Uterus (tissue), 4 donors: Measurements from ENCODE around the gene LTB4R2. TPM values are rescaled to one million over a fixed set of nuclear protein-coding genes. Genes with fewer than 3 reads are reported as not detected.

ENCODE experiments used
- DNase-seq, 2 donors: peaks; one replicate each; pipeline ENCODE4 v3.0.0-alpha.2; 2019 to 2020
- H3K27ac ChIP-seq, 2 donors: fragments of 200-600 bp; sonication (generic); 1 replicate in 1 of 2; 2 replicates in 1 of 2; pipeline ENCODE4 v1.5.1; 2016 to 2018
- H3K27me3 ChIP-seq, 2 donors: fragments of 200-600 bp; sonication (generic); one replicate each; pipeline ENCODE4 v1.5.1; 2018 to 2019; ENCODE audit warnings: control low read depth in 1 of 2
- H3K36me3 ChIP-seq, 2 donors: fragments of 200-600 bp; sonication (generic); one replicate each; pipeline ENCODE4 v1.5.1; 2019; ENCODE audit warnings: control low read depth in 1 of 2
- H3K4me1 ChIP-seq, 2 donors: fragments of 200-600 bp; sonication (generic); one replicate each; pipeline ENCODE4 v1.5.1; 2018 to 2019; ENCODE audit warnings: control low read depth in 1 of 2
- H3K4me3 ChIP-seq, 2 donors: fragments of 200-600 bp; sonication (generic); 1 replicate in 1 of 2; 2 replicates in 1 of 2; pipeline ENCODE4 v1.5.1; 2018 to 2019; ENCODE audit warnings: mild to moderate bottlenecking in 1 of 2
- H3K9me3 ChIP-seq, 2 donors: fragments of 200-600 bp; sonication (generic); one replicate each; pipeline ENCODE4 v1.5.1; 2019; ENCODE audit warnings: control low read depth in 1 of 2
- CTCF ChIP-seq, 4 experiments: fragments of 200-600 bp in 2 of 4; fragments of 450-650 bp in 2 of 4; sonication (generic) in 2 of 4; IDR thresholded peaks; one replicate each; pipeline ENCODE4 v1.5.1; 2016 to 2019; ENCODE audit warnings: antibody characterized with exemption in 4 of 4, mild to moderate bottlenecking in 2 of 4, moderate library complexity in 1 of 4
- POLR2A ChIP-seq, 2 donors: fragments of 450-650 bp; IDR thresholded peaks; one replicate each; pipeline ENCODE4 v1.6.1; 2016; ENCODE audit warnings: antibody characterized with exemption in 2 of 2, mild to moderate bottlenecking in 1 of 2, moderate library complexity in 1 of 2
- intact Hi-C: fragments of 100-400 bp; cut with DNase I; formaldehyde crosslinking; loops from one replicate; pipeline ENCODE4 v1.15.1; 2023; ENCODE audit warnings: low total_unique reads
- total RNA-seq, 4 donors: library from RNA; depleted of rRNA in 3 of 4; stranded (reverse); fragments of >200 nt in 3 of 4; gene quantifications; one replicate each; pipeline versions ENCODE4 v1.1.0 to v1.2.4, GENCODE V29; 2014 to 2023
- donor health status: DM: yes; HTN: yes; CAD: no.

LTB4R2 gene
- total RNA-seq, 4 donors from 2014 or later: 1.0 to 7.1 (median 5.6) TPM; not detected in 1

- TF ChIP-seq POLR2A (IDR thresholded peaks at IDR 0.05): no peak
- TF ChIP-seq CTCF (IDR thresholded peaks at IDR 0.05): no peak
- intact Hi-C loops: no loop called here
- Histone ChIP-seq H3K27ac (no peak overlapping the region), H3K9me3 (no peaks in the 10 kb centered on the region), H3K4me3 (no peak overlapping the region), H3K36me3 (no peaks in the 10 kb centered on the region), H3K4me1 (no peaks in the 10 kb centered on the region), H3K27me3 (no peaks in the 10 kb centered on the region)
- no peak for DNase-seq
These were observed 24.6 kb upstream of the LTB4R2 start for GRCh38 chr14:24285351-24285750.

GRCh38 chr14:24286996-24287395 lies 22.9 kb upstream of the LTB4R2 start:
- DNase-seq: no peak
- Histone ChIP-seq H3K27me3 (no peaks in the 10 kb centered on the region), H3K4me1 (no peaks in the 10 kb centered on the region), H3K36me3 (no peaks in the 10 kb centered on the region), H3K4me3 (no peak overlapping the region), H3K9me3 (no peaks in the 10 kb centered on the region), H3K27ac (no peak overlapping the region)
- intact Hi-C loops: no loop called here
- TF ChIP-seq POLR2A (IDR thresholded peaks at IDR 0.05) (no peak), CTCF (IDR thresholded peaks at IDR 0.05) (no peak)

GRCh38 chr14:24289649-24290280 lies 20.2 kb upstream of the LTB4R2 start:
- no peaks in the 10 kb centered on the region for H3K36me3 ChIP-seq
- no peak for DNase-seq
- no peak for TF ChIP-seq CTCF (IDR thresholded peaks at IDR 0.05)
- TF ChIP-seq POLR2A (IDR thresholded peaks at IDR 0.05): no peak
- H3K9me3 ChIP-seq: no peaks in the 10 kb centered on the region
- H3K27ac ChIP-seq: no peak overlapping the region
- H3K27me3 ChIP-seq: no peaks in the 10 kb centered on the region
- intact Hi-C loops: loop anchor here (10.0 kb wide), 1 partner anchor 45 kb away; the partner anchor contains the start of gene TINF2
- H3K4me1 ChIP-seq: no peaks in the 10 kb centered on the region
- H3K4me3 ChIP-seq: no peak overlapping the region

GRCh38 chr14:24290746-24291145 lies 19.2 kb upstream of the LTB4R2 start:
- Histone ChIP-seq H3K27ac (no peak overlapping the region), H3K36me3 (no peaks in the 10 kb centered on the region), H3K27me3 (no peaks in the 10 kb centered on the region), H3K9me3 (no peaks in the 10 kb centered on the region), H3K4me1 (no peaks in the 10 kb centered on the region), H3K4me3 (no peak overlapping the region)
- TF ChIP-seq POLR2A (IDR thresholded peaks at IDR 0.05) (no peak), CTCF (IDR thresholded peaks at IDR 0.05) (no peak)
- intact Hi-C loops: loop anchor here (10.0 kb wide), 1 partner anchor 46 kb away; the partner anchor contains the start of gene TINF2
- no peak for DNase-seq

- no peak for TF ChIP-seq CTCF (IDR thresholded peaks at IDR 0.05)
- no peak for TF ChIP-seq POLR2A (IDR thresholded peaks at IDR 0.05)
These were observed 18.4 kb upstream of the LTB4R2 start for GRCh38 chr14:24291446-24292117.

More at GRCh38 chr14:24291446-24292117, 18.4 kb upstream of the LTB4R2 start:
- no peak for DNase-seq
- Histone ChIP-seq H3K27me3 (no peaks in the 10 kb centered on the region), H3K27ac (no peak overlapping the region), H3K4me3 (no peak overlapping the region), H3K4me1 (no peaks in the 10 kb centered on the region), H3K36me3 (no peaks in the 10 kb centered on the region), H3K9me3 (no peaks in the 10 kb centered on the region)
- intact Hi-C loops: loop anchor here (10.0 kb wide), 1 partner anchor 47 kb away; the partner anchor contains the start of gene TINF2
